ENCODE results near the gene DCAF15.

GRCh38 chr19:13975870-13976269, 23.6 kb downstream of the DCAF15 start:
- TF ChIP-seq, protein P1, sequence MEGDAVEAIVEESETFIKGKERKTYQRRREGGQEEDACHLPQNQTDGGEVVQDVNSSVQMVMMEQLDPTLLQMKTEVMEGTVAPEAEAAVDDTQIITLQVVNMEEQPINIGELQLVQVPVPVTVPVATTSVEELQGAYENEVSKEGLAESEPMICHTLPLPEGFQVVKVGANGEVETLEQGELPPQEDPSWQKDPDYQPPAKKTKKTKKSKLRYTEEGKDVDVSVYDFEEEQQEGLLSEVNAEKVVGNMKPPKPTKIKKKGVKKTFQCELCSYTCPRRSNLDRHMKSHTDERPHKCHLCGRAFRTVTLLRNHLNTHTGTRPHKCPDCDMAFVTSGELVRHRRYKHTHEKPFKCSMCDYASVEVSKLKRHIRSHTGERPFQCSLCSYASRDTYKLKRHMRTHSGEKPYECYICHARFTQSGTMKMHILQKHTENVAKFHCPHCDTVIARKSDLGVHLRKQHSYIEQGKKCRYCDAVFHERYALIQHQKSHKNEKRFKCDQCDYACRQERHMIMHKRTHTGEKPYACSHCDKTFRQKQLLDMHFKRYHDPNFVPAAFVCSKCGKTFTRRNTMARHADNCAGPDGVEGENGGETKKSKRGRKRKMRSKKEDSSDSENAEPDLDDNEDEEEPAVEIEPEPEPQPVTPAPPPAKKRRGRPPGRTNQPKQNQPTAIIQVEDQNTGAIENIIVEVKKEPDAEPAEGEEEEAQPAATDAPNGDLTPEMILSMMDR (IDR thresholded peaks at IDR 0.05) = no peak
- TF ChIP-seq SMC3 (IDR thresholded peaks at IDR 0.05; ENCODE audit: low read depth, low read length) (no peak), ZBTB33 (IDR thresholded peaks at IDR 0.05; ENCODE audit: borderline replicate concordance, low read depth) (no peak), RAD21 (IDR thresholded peaks at IDR 0.05; ENCODE audit: low read length) (no peak), POLR2AphosphoS5 (IDR thresholded peaks at IDR 0.05; ENCODE audit: low read depth, low read length) (no peak), NRF1 (IDR thresholded peaks at IDR 0.05; ENCODE audit: low read depth, low read length) (no peak), GABPA (IDR thresholded peaks at IDR 0.05; ENCODE audit: low read depth) (no peak), USF2 (IDR thresholded peaks at IDR 0.05; ENCODE audit: borderline replicate concordance, low read depth, low read length) (no peak)

Data from SK-N-SH (cell line).